HG03135 (cell line): Measurements from ENCODE around the gene LNPK.
"Not testable (repeated sequence)": the region's sequence is repeated elsewhere in the genome, so short reads cannot be mapped to it uniquely, and the experiment has no call there.

Experiments
- ATAC-seq: cut with Tn5 transposase; IDR thresholded peaks from one replicate; pipeline ENCODE4 v1.9.1; 2021; ENCODE audit warnings: mild to moderate bottlenecking, moderate library complexity; ENCODE audit not compliant: unreplicated experiment

Gene LNPK

GRCh38 chr2:176001916-176002687 lies at the start of gene LNPK:
LNPK (minus strand) TSS chr2:176002267; CDS start chr2:175995584, 6,683 bp downstream.
- ATAC-seq, result peak; percentile 96

- ATAC-seq, result no peak
Measured at GRCh38 chr2:176039375-176039774, 37.3 kb upstream of the LNPK start.

GRCh38 chr2:176038694-176039093 lies 36.6 kb upstream of the LNPK start:
- no peak for ATAC-seq

DNA sequence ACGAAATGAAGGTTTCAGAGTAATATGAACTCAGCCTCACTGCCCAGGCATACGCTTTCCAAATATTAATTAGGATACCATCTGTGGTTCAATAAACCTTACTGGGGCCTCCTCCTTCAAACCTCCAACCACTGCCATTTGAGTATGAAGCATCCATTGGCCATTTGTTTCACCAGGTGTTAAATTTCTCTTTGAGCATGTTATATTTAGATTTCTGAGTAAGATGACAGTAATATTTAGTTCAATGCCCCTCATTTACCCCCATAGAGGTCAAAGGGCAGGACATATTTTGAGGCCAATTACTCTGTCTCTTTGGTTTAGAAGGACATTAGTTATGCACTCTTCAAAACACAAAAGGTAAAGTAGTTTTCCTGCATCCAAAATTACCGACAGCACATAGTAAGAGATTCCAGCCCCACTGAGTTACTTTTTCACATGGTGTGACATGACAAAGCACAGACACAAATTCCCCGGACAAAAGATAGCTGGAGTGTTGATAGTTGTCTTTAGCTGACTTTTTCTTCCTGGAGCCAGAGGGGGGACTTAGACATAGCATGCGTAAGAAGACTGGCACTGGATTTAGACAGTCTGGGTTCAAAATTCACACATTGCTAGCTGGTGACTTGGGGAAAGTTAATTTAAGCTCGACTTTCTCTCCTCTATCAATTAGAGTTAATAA lies 33.1 kb upstream of the LNPK start:
- ATAC-seq, result no peak

- no peak for ATAC-seq
Measured at GRCh38 chr2:176027806-176028205, 25.7 kb upstream of the LNPK start.

DNA sequence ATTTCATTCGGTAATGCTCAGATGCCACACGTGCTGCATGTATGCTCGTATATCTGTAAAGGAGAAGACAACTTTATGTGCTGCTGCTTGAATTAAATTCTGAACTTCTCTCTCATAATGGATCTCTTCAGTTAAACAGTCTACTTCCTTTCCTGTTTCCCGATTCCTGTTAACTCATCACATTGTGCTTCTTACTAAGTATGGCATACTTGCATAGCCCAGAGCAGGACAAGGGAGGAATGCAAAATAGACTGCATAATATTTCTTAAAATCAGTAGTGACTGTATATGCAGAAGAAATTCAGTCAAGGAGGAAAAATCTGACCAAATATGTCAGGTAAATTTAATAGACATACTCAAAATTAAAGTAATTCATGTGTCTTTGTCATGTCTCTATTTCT lies 23.9 kb upstream of the LNPK start:
- ATAC-seq, result no peak

GRCh38 chr2:176024083-176024482 lies 22.0 kb upstream of the LNPK start:
- ATAC-seq, result no peak

- no peak for ATAC-seq
Measured at GRCh38 chr2:176022048-176022447, 20.0 kb upstream of the LNPK start.

- no peak for ATAC-seq
Measured at GRCh38 chr2:176020400-176020799, 18.3 kb upstream of the LNPK start.

GRCh38 chr2:176018708-176019107 lies 16.6 kb upstream of the LNPK start:
- no peak for ATAC-seq

DNA sequence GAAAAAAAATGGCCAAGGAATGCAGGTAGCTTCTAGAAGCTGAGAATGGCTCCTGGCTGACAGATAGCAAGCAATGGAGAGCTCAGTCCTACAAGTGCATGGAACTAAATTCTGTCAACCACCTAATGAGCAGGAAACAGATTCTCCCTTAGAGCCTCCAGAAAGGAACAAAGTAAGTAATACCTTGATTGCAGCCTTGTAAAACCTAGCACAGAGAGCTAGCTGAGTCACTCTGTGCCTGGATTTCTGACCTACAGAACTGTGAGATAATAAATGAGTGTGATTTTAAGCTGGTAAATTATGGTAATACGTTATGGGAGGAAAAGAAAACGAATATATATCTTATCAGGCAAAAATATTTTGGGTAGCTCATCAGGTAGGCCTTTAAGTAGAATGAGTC lies 7.4 kb upstream of the LNPK start:
- ATAC-seq, result no peak

DNA sequence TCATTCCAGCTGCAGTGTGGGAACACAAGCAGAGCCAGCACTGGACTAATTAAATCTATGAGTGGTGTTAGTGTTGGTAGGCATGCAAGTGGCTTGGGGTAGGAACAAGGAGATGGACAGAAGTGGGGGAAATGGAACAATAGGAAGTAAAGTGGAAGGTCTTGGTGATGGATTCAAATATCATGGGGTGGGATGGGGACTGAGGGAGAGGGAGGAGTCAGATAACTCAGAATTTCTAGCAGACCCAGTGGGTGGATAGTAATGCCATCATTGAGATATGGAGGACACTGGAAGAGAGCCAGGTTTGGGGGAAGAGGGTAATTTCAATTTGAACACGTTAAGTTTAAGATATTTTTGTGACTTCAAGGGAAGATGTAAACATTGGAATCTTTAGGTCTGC lies 2.9 kb upstream of the LNPK start:
- no peak for ATAC-seq

DNA sequence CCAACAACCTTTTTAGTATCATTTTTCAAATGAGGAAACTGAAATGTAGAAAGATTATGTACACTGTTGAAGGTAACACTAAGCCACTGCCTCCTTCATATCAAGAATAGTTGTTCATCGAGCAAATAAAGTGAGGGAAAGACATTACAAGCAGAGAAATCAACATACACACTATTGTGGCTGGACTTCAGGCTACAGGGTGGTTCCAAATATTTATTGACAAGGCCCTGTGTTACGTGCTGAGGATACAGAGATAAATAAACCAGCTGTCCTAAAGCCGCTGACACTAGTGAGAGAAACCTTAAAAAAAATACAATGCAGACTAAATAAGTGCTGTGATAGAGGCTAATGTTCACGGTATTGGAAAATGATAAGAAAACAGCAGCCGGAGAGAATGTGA lies 1.9 kb upstream of the LNPK start:
- ATAC-seq, result no peak

GRCh38 chr2:176002688-176003210 lies 682 bp upstream of the LNPK start:
- peak; percentile 5 for ATAC-seq

DNA sequence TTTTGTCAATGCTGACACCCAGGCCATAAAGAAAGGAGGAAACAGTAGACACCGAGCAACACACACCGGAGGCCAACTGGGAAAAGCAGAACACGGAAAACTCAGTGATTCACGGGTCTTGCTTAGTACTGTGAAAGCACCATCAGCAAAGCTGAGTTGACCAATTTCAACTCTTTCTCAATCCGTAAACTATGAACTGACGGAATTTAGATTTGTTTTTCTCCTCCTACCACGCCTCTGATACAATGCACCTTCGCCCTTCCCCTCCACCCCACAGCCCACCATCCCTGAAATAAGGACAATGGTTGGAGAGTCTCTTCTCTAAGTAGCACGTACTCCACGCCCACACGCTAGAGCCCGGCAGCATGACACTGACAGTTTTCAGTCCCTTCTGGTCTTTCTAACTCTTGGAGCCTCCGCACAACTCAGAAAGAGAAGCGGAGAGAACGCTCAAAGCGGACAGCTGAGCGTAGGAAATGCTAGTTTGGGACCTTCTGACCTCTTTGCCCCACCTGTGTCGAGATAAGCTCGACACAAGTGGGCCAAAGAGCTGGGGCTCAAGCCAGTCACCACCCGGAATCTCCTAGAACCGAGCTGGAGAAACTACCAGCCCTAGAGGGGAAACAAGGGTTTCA lies 669 bp downstream of the LNPK start:
- ATAC-seq, result peak; percentile 50

- no peak for ATAC-seq
Measured at GRCh38 chr2:175999283-175999819, 2.7 kb downstream of the LNPK start.

DNA sequence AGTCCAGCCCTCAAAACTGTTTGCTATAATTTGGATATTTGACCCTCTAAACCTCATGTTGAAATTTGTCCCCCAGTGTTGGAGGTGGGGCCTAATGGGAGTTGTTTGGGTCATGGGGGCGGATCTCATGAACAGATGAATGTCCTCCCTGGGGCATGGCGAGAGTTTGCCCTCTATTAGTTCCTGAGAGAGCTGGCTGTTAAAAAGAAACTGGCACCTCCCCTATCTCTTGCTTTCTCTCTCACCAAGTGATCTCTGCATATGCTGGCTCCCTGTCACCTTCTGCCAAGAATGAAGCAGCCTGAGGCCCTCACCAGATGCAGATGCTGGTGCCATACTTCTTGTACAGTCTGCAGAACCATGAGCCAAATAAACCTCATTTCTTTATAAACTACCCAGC lies 12.0 kb downstream of the LNPK start:
- ATAC-seq, result no peak

GRCh38 chr2:175987126-175987525 lies 14.9 kb downstream of the LNPK start:
- ATAC-seq, result not testable (repeated sequence)

- ATAC-seq, result no peak
Measured at GRCh38 chr2:175984846-175985245, 17.2 kb downstream of the LNPK start.

GRCh38 chr2:175981551-175981950 lies 20.5 kb downstream of the LNPK start:
- no peak for ATAC-seq

- ATAC-seq, result no peak
Measured at GRCh38 chr2:175976391-175977157, 25.5 kb downstream of the LNPK start.
